Measurements from ENCODE around the gene TUBB6. TPM values are rescaled to one million over a fixed set of nuclear protein-coding genes. Genes with fewer than 3 reads are reported as not detected.
A peak's percentile ranks its signal among the peaks of the same experiment; 100 is the strongest.

Gene TUBB6
- total RNA-seq, 4 donors from 2014 or later, result 599 to 1,574 (median 1,002) TPM

GRCh38 chr18:12327510-12328178, 19.6 kb downstream of the TUBB6 start:
- peak overlapping the region; percentile 59 to 75 (median 68) for H3K27ac ChIP-seq (replicated peaks in 1 of 4)
- no peak overlapping the region for H3K4me3 ChIP-seq
- TF ChIP-seq CTCF (IDR thresholded peaks at IDR 0.05) (peak; percentile 56 to 84 (median 65)), POLR2AphosphoS5 (IDR thresholded peaks at IDR 0.05) (peak; percentile 55 to 57), POLR2A (IDR thresholded peaks at IDR 0.05; ENCODE audit: low read depth) (no peak), EP300 (IDR thresholded peaks at IDR 0.05) (no peak)
- intact Hi-C loops (cut with DNase I), result no loop called here
- DNase-seq (ENCODE audit: extremely low spot score), result no peak
- H3K27me3 ChIP-seq, result no peaks in the 10 kb centered on the region
- no peaks in the 10 kb centered on the region for H3K9me3 ChIP-seq
- WGBS, result 60% methylated on average over 11 of the region's 11 CpGs
- peaks cover 31 to 87% (median 71%) of the 10 kb centered on the region in 4 donors for H3K36me3 ChIP-seq
- H3K4me1 ChIP-seq, result peaks cover 21 to 31% (median 25%) of the 10 kb centered on the region in 4 donors

- Histone ChIP-seq H3K9me3 (no peaks in the 10 kb centered on the region), H3K27ac (replicated peaks in 1 of 4) (peak overlapping the region; percentile 38 to 75 (median 65)), H3K4me3 (no peak overlapping the region), H3K27me3 (no peaks in the 10 kb centered on the region), H3K36me3 (peaks cover 31 to 82% (median 69%) of the 10 kb centered on the region in 4 donors), H3K4me1 (peaks cover 21 to 27% (median 25%) of the 10 kb centered on the region in 4 donors)
- intact Hi-C loops (cut with DNase I), result no loop called here
- DNase-seq (ENCODE audit: extremely low spot score), result no peak
- TF ChIP-seq POLR2AphosphoS5 (IDR thresholded peaks at IDR 0.05), result no peak
- no peak for TF ChIP-seq CTCF (IDR thresholded peaks at IDR 0.05)
- TF ChIP-seq EP300 (IDR thresholded peaks at IDR 0.05), result no peak
- no peak for TF ChIP-seq POLR2A (IDR thresholded peaks at IDR 0.05; ENCODE audit: low read depth)
- WGBS, result 93% methylated on average over 4 of the region's 4 CpGs
Observed at GRCh38 chr18:12328179-12328823, 20.3 kb downstream of the TUBB6 start.

- no peaks in the 10 kb centered on the region for H3K9me3 ChIP-seq
- no peak for TF ChIP-seq POLR2AphosphoS5 (IDR thresholded peaks at IDR 0.05)
- H3K27me3 ChIP-seq, result no peaks in the 10 kb centered on the region
- no peak for DNase-seq (ENCODE audit: extremely low spot score)
- 84% methylated on average over 11 of the region's 11 CpGs for WGBS
- peaks cover 25 to 30% (median 27%) of the 10 kb centered on the region in 4 donors for H3K4me1 ChIP-seq
- H3K36me3 ChIP-seq, result peaks cover 37 to 82% (median 71%) of the 10 kb centered on the region in 4 donors
- H3K4me3 ChIP-seq, result no peak overlapping the region
- H3K27ac ChIP-seq (replicated peaks in 1 of 4), result peak overlapping the region in 1 of 4 donors; percentile 5
- intact Hi-C loops (cut with DNase I), result no loop called here
Observed at GRCh38 chr18:12329125-12329698, 21.2 kb downstream of the TUBB6 start.

GRCh38 chr18:12330766-12331165, 22.7 kb downstream of the TUBB6 start:
- Histone ChIP-seq H3K9me3 (no peaks in the 10 kb centered on the region), H3K4me3 (no peak overlapping the region), H3K27ac (replicated peaks in 1 of 4) (no peak overlapping the region), H3K4me1 (peaks cover 40 to 44% (median 42%) of the 10 kb centered on the region in 4 donors), H3K36me3 (peaks cover 23 to 79% (median 65%) of the 10 kb centered on the region in 4 donors), H3K27me3 (no peaks in the 10 kb centered on the region)
- no peak for DNase-seq (ENCODE audit: extremely low spot score)
- TF ChIP-seq POLR2A (IDR thresholded peaks at IDR 0.05; ENCODE audit: low read depth) (no peak), POLR2AphosphoS5 (IDR thresholded peaks at IDR 0.05) (no peak), CTCF (IDR thresholded peaks at IDR 0.05) (no peak), EP300 (IDR thresholded peaks at IDR 0.05) (no peak)
- 87% methylated on average over 4 of the region's 4 CpGs for WGBS
- intact Hi-C loops (cut with DNase I), result loop anchor here (5.0 kb wide), 1 partner anchor 42 kb away; no protein-coding TSS in a partner anchor

Data from esophagus muscularis mucosa (tissue), 4 donors.